GM19025 (cell line): Measurements from ENCODE around the gene KIF1A.

Source experiments
- ATAC-seq: cut with Tn5 transposase; IDR thresholded peaks from one replicate; pipeline ENCODE4 v1.9.1; 2021; ENCODE audit warnings: mild to moderate bottlenecking, low read depth, moderate library complexity; ENCODE audit not compliant: unreplicated experiment

The KIF1A gene

DNA sequence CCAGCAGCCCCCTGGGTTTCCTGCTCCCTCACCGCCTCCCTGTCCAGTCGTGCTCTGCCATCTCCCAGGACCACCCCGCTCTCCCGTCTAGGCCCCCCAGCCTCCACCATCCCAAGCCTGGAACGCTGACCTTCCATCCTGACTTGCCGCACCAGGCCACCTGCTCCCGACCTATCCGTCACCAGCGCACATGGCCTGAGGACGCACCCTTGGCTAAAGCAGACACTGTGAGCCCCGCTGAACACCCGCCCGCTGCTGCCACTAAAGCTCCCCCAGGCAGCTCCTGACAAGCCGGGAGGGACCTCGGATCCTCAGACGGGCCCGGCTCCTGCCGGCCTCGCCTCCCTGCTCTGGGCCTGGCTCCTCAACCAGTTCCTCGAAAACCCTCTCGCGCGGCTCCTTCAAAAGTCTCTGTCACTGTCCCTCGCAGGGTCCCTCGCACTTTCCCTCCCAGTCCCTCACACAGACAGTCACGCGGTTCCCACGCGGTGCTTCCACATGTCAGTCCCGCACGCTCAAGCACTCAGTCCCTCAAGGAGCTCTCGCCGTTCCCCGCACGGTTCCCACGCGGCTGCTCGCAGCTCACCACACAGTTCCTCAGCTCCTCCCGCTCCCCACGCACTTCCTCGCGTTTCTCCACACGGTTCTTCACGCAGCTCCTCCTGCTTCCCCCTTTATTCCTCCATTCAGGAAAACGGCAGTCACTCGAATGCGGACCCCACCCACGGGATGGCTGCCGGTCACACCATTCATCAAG, 42.4 kb downstream of the KIF1A start:
- ATAC-seq, result no peak

- ATAC-seq, result no peak
These were observed 44.1 kb downstream of the KIF1A start for GRCh38 chr2:240775905-240776304.

DNA sequence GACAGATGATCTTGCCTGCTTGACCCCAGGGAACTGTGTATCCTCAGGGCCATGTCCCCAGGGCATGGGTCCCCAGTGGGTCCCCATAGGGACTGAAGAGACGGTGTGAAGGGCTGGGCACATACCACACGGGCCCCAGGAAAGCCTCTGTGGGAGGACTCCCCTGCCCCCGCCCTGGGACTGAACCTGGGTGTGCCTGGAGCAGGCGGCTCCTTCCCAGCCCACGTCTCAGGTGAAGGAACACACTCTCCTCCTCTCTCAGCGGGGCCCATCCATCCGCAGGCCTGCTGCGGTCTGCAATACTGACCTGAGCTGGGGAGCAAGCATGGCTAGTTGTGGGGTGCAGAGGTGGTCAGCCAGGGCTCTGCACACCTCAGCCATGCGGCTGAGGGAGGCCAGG, 45.2 kb downstream of the KIF1A start:
- no peak for ATAC-seq

- ATAC-seq, result no peak
These were observed 50.9 kb downstream of the KIF1A start for GRCh38 chr2:240769096-240769495.

DNA sequence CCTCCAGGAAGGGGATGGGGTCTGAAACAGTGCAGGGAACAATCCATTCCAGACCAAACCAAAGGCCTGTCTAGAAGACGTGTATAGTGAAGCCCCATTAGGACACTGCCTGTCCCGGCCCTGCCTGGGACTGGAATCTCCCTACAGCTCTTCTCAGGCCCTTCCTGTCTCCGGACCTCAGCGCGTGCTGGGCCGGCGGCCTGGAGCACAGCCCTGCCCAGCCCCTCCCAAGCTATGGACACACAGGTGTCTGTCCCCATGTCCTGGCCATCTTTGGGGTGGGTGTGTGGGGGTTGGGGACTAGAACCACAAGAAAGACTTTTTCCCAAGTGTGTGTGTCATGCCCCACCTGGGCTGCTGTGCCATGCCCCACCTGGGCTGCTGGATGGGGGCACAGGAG, 51.8 kb downstream of the KIF1A start:
- no peak for ATAC-seq

GRCh38 chr2:240767341-240767740, 52.7 kb downstream of the KIF1A start:
- ATAC-seq, result no peak

DNA sequence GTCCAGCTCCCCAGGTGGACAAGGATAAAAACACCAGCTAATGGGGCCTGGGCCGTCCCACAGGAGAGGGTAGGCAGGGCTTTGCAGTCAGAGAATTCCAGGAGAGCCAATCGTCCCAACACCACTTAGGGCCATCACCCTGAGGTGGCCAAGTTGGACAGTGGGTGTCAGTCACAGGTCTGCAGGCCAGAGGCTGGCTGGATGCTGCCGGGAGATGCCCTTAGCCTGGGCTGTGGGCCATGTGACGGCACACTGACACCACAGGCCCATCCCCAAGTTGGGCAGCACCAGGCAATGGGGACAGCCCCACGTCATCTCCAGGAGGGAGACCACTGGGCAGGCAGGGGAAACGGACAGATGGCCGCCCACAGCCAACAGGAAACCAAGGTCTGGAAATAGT, 53.9 kb downstream of the KIF1A start:
- no peak for ATAC-seq

DNA sequence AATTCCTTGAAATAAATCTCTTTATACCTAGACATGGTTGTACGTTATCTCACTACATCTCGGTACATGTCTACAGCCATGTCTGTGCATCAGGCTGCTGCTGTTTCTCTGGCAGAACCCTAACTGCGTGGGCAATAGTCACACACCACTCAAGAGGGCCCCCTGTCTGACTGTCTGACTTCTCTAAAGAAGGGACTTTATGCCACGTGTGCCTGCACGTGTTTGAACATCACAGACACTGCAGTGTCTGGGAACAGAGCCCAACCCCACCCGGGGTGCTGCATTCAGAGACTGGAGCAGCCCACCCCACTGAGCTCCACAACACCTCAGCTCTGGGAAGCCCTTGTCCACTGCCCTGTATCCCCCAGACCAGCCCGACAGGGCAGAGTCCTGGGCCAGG, 55.0 kb downstream of the KIF1A start:
- ATAC-seq, result no peak

- no peak for ATAC-seq
These were observed 55.4 kb downstream of the KIF1A start for GRCh38 chr2:240764605-240765004.

GRCh38 chr2:240762971-240763370, 57.0 kb downstream of the KIF1A start:
- ATAC-seq, result no peak

DNA sequence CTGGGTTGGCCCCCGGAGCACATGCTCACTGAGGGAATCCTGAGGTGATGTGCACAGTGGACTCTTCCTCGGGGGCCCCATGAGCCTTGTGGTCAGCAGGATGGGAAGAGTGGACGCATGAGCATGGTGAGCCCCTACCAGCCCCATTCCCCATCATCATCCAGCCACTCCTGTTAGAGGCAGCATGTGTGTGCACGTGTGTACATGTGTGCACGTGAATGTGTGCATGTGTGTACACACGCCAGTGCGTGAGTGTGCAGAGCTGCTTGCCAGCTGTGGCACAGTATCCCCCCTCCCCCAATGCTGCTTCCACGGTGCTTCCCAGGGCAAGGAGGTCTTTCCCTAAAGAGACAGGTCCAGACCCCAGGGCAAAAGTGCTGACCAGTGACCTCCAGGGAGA, 57.8 kb downstream of the KIF1A start:
- ATAC-seq, result no peak

- ATAC-seq, result no peak
These were observed 59.3 kb downstream of the KIF1A start for GRCh38 chr2:240760576-240761246.

- ATAC-seq, result no peak
These were observed 59.9 kb downstream of the KIF1A start for GRCh38 chr2:240760121-240760520.

GRCh38 chr2:240759459-240759858, 60.6 kb downstream of the KIF1A start:
- no peak for ATAC-seq

DNA sequence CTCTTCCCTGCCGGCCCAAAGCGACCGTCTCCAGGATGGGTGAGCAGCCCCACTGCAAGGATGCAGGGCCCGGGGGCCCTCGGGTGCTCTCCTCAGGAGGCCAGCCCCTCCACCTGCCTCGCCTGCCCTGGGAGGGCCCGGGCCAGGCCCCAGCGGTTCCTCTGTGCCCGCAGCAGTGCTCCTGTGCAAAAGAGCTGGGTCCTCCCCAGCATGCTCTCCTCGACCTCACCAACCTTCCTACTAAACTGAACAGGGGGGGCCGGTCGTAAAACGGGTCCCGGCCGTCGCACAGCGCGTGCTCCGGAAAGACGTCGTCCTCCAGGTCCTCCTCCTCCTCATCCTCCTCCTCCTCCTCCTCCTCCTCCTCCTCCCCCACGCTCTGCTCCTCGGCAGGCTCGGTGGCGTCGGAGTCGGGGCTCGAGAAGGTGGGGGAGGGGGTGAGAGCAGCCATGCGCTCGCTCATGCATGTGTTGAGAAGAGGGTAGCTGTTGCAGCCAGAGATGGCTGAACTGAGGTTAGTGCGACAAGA, 62.9 kb downstream of the KIF1A start:
- no peak for ATAC-seq

DNA sequence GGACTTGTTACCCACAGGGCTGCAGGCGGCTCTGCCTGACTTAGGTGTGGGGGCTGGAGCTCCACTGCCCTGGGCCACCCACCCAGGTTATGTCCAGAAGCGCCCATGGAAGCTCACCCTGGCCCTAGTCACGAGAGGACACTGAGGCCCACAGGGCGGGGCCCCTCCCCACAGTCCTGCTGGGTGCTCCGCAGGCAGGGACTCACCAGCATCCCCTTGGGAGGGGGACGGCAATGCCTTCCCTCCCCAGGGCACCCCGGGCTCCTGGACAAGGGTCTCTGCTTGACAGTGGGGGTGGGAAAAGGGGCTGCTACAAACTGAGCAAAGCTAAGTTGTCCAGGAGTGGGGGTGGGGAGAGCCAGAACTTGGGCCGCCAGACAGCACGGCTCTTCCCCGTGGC, 67.8 kb downstream of the KIF1A start:
- no peak for ATAC-seq

GRCh38 chr2:240750409-240750808, 69.6 kb downstream of the KIF1A start:
- ATAC-seq, result no peak

DNA sequence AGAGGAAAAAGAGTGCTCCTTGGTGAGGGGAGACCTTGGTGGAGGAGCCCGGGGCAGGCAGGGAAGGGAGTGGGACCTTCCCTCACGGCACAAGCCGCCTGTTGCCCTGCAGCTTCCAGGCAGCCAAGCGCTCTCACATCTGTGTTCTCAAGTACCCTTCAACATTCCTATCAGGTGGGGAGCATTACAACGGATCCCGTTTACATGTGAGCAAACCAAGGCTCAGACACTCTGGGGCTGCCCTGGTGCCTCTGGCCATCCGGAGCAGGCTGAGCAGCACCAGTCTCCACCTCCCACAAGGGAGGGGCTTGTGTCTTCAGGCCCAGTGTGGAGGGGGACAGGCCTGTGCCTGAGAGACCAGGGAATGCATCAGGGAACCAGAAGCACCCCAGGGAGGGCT, 70.5 kb downstream of the KIF1A start:
- no peak for ATAC-seq

DNA sequence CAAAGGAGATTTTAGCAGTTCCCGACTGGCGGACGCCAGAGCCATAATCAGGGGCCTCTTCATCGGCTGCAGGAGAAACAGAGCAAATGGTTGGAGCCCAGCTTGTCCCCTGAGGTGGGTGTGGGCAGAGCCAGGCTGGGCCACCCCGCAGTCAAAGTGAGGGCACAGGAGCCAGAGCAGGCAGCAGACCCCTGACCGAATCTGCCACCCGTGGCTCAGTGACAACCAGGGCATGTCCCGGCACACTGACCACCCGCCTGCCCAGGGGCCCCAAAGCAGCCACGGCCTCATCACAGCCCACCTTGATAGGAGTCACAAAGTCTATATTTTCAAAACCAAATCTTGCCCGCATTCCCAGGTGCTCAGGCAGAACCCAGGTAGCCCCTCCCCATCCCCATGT, 72.8 kb downstream of the KIF1A start:
- no peak for ATAC-seq

DNA sequence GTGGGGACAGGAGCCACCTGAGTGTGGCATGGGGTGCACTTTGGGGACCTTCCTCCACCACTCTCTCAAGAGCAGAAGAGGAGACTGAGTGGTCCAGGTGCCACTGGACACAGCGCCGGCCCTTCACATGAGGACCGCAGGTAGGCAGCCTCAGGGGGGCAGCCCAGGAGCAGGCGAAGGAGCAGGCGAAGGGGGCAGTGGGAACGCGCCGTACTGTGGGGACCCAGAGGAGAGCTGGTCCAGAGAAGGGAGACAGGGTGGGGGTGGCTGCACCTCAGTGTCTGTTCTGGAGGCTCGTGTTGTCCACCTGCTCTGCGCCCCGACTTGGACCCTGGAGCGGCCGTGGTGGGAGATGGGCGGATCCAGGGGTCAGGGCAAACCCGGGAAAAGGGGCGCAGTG, 73.3 kb downstream of the KIF1A start:
- ATAC-seq, result no peak

DNA sequence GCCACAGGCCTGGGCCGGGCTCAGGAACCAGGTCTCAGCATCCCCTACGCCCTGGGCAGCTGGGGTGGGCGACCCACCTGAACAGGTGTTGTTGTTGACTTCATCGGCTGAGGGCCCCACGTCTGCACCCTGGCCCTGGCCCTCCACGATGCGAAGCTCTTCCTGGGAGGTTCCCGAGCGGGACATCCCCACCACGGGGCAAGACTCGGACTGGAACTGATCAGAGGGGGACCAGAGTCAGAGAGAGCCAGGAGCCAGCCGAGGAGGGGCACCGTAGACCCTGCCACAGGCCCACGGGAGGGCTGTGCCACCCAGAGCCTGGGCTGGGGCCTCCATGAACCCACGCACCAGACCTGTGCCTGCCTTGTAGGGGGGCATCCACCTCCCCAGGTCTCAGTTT, 74.1 kb downstream of the KIF1A start:
- ATAC-seq, result no peak

- no peak for ATAC-seq
These were observed 74.6 kb downstream of the KIF1A start for GRCh38 chr2:240745456-240745855.
